ENCODE results near the gene RNF126.

DNA sequence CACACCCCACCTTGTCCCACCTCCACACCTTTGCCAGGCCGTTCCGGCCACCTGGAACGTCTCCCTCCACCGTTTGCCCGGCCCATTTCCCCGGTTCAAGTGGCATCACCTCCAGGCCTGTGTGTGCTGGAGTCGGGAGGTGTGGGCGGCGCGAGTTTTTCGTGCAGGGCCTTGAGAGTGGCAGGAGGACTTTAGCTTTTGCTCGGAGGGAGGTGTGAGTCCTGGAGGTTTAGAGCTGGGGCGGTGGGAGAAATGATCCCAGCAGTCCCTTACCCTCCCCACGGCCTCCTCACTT lies 41.4 kb upstream of the RNF126 start:
- TF ChIP-seq, protein P1, sequence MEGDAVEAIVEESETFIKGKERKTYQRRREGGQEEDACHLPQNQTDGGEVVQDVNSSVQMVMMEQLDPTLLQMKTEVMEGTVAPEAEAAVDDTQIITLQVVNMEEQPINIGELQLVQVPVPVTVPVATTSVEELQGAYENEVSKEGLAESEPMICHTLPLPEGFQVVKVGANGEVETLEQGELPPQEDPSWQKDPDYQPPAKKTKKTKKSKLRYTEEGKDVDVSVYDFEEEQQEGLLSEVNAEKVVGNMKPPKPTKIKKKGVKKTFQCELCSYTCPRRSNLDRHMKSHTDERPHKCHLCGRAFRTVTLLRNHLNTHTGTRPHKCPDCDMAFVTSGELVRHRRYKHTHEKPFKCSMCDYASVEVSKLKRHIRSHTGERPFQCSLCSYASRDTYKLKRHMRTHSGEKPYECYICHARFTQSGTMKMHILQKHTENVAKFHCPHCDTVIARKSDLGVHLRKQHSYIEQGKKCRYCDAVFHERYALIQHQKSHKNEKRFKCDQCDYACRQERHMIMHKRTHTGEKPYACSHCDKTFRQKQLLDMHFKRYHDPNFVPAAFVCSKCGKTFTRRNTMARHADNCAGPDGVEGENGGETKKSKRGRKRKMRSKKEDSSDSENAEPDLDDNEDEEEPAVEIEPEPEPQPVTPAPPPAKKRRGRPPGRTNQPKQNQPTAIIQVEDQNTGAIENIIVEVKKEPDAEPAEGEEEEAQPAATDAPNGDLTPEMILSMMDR (IDR thresholded peaks at IDR 0.05) = no peak
- no peak for TF ChIP-seq POLR2A (IDR thresholded peaks at IDR 0.05)
